Rectal smooth muscle tissue (tissue), 1 donor: ENCODE results near the gene LGI2.
A peak's percentile ranks its signal among the peaks of the same experiment; 100 is the strongest.
"Not testable (repeated sequence)": the region's sequence is repeated elsewhere in the genome, so short reads cannot be mapped to it uniquely, and the experiment has no call there.

Experiments
- H3K27ac ChIP-seq: one replicate; pipeline ENCODE4 v1.7.0; 2013; ENCODE audit warnings: low read depth, low read length, inconsistent platforms
- H3K27me3 ChIP-seq: one replicate; pipeline ENCODE4 v1.7.0; 2013; ENCODE audit warnings: low read length; ENCODE audit not compliant: control insufficient read depth, insufficient read depth
- H3K36me3 ChIP-seq: one replicate; pipeline ENCODE4 v1.7.0; 2013; ENCODE audit warnings: low read length; ENCODE audit not compliant: control insufficient read depth, insufficient read depth
- H3K4me1 ChIP-seq: one replicate; pipeline ENCODE4 v1.7.0; 2013; ENCODE audit warnings: low read length; ENCODE audit not compliant: control insufficient read depth, insufficient read depth
- H3K4me3 ChIP-seq: one replicate; pipeline ENCODE4 v1.7.0; 2013; ENCODE audit warnings: low read length
- H3K9ac ChIP-seq: one replicate; pipeline ENCODE4 v1.7.0; 2013; ENCODE audit warnings: low read length

The LGI2 gene

GRCh38 chr4:25062098-25062497 is 31.4 kb upstream of the LGI2 start:
- no peak overlapping the region for H3K4me3 ChIP-seq
- no peak overlapping the region for H3K9ac ChIP-seq
- H3K27me3 ChIP-seq, result no peaks in the 10 kb centered on the region
- no peaks in the 10 kb centered on the region for H3K36me3 ChIP-seq
- no peaks in the 10 kb centered on the region for H3K4me1 ChIP-seq
- H3K27ac ChIP-seq, result no peak overlapping the region

- Histone ChIP-seq H3K4me1 (no peaks in the 10 kb centered on the region), H3K27ac (no peak overlapping the region), H3K36me3 (no peaks in the 10 kb centered on the region), H3K27me3 (no peaks in the 10 kb centered on the region), H3K9ac (no peak overlapping the region), H3K4me3 (no peak overlapping the region)
Measured at GRCh38 chr4:25061602-25062001, 30.9 kb upstream of the LGI2 start.

- Histone ChIP-seq H3K27ac (peak overlapping the region; percentile 6), H3K36me3 (no peaks in the 10 kb centered on the region), H3K9ac (no peak overlapping the region), H3K27me3 (no peaks in the 10 kb centered on the region), H3K4me3 (no peak overlapping the region), H3K4me1 (no peaks in the 10 kb centered on the region)
Measured at GRCh38 chr4:25060963-25061340, 30.2 kb upstream of the LGI2 start.

- H3K4me3 ChIP-seq, result no peak overlapping the region
Measured at GRCh38 chr4:25060241-25060962, 29.7 kb upstream of the LGI2 start.

GRCh38 chr4:25059791-25060190 is 29.0 kb upstream of the LGI2 start:
- Histone ChIP-seq H3K27ac (no peak overlapping the region), H3K4me1 (no peaks in the 10 kb centered on the region)

More at GRCh38 chr4:25060241-25060962, 29.7 kb upstream of the LGI2 start:
- Histone ChIP-seq H3K27ac (peak overlapping the region; percentile 12), H3K9ac (no peak overlapping the region), H3K27me3 (no peaks in the 10 kb centered on the region), H3K36me3 (no peaks in the 10 kb centered on the region), H3K4me1 (no peaks in the 10 kb centered on the region)

GRCh38 chr4:25058796-25059195 is 28.1 kb upstream of the LGI2 start:
- Histone ChIP-seq H3K4me3 (no peak overlapping the region), H3K36me3 (no peaks in the 10 kb centered on the region), H3K27me3 (no peaks in the 10 kb centered on the region), H3K27ac (no peak overlapping the region), H3K9ac (no peak overlapping the region), H3K4me1 (no peaks in the 10 kb centered on the region)

More at GRCh38 chr4:25059791-25060190, 29.0 kb upstream of the LGI2 start:
- no peak overlapping the region for H3K9ac ChIP-seq
- no peak overlapping the region for H3K4me3 ChIP-seq
- no peaks in the 10 kb centered on the region for H3K27me3 ChIP-seq
- H3K36me3 ChIP-seq, result no peaks in the 10 kb centered on the region

- H3K9ac ChIP-seq, result no peak overlapping the region
- no peaks in the 10 kb centered on the region for H3K4me1 ChIP-seq
- H3K4me3 ChIP-seq, result no peak overlapping the region
- H3K27me3 ChIP-seq, result no peaks in the 10 kb centered on the region
- H3K27ac ChIP-seq, result no peak overlapping the region
- H3K36me3 ChIP-seq, result no peaks in the 10 kb centered on the region
Measured at GRCh38 chr4:25057299-25057698, 26.6 kb upstream of the LGI2 start.

- H3K9ac ChIP-seq, H3K27ac ChIP-seq, H3K4me1 ChIP-seq, H3K27me3 ChIP-seq, H3K36me3 ChIP-seq, H3K4me3 ChIP-seq: not testable (repeated sequence)
Measured at GRCh38 chr4:25052037-25052436, 21.3 kb upstream of the LGI2 start.

- no peaks in the 10 kb centered on the region for H3K36me3 ChIP-seq
- no peak overlapping the region for H3K27ac ChIP-seq
- no peak overlapping the region for H3K4me3 ChIP-seq
- H3K4me1 ChIP-seq, result no peaks in the 10 kb centered on the region
- H3K27me3 ChIP-seq, result no peaks in the 10 kb centered on the region
- no peak overlapping the region for H3K9ac ChIP-seq
Measured at GRCh38 chr4:25051534-25051933, 20.8 kb upstream of the LGI2 start.

- Histone ChIP-seq H3K36me3 (no peaks in the 10 kb centered on the region), H3K4me1 (no peaks in the 10 kb centered on the region), H3K9ac (no peak overlapping the region), H3K27me3 (no peaks in the 10 kb centered on the region), H3K27ac (no peak overlapping the region), H3K4me3 (no peak overlapping the region)
Measured at GRCh38 chr4:25050370-25051078, 19.8 kb upstream of the LGI2 start.

GRCh38 chr4:25043548-25043947 is 12.8 kb upstream of the LGI2 start:
- Histone ChIP-seq H3K4me1 (no peaks in the 10 kb centered on the region), H3K9ac (no peak overlapping the region), H3K4me3 (no peak overlapping the region), H3K36me3 (no peaks in the 10 kb centered on the region), H3K27ac (no peak overlapping the region), H3K27me3 (no peaks in the 10 kb centered on the region)

GRCh38 chr4:25033526-25033925 is 2.8 kb upstream of the LGI2 start:
- H3K4me3 ChIP-seq, result no peak overlapping the region

GRCh38 chr4:25032126-25032525 is 1.4 kb upstream of the LGI2 start:
- H3K9ac ChIP-seq, result no peak overlapping the region
- H3K36me3 ChIP-seq, result no peaks in the 10 kb centered on the region
- H3K4me3 ChIP-seq, result no peak overlapping the region
- H3K27me3 ChIP-seq, result peaks cover 7% of the 10 kb centered on the region
- H3K4me1 ChIP-seq, result no peaks in the 10 kb centered on the region
- H3K27ac ChIP-seq, result no peak overlapping the region

More at GRCh38 chr4:25033526-25033925, 2.8 kb upstream of the LGI2 start:
- Histone ChIP-seq H3K36me3 (no peaks in the 10 kb centered on the region), H3K4me1 (no peaks in the 10 kb centered on the region), H3K9ac (no peak overlapping the region), H3K27me3 (peaks cover 5% of the 10 kb centered on the region), H3K27ac (no peak overlapping the region)
